ENCODE results near the gene NPIPA8.
"Not testable (repeated sequence)": the region's sequence is repeated elsewhere in the genome, so short reads cannot be mapped to it uniquely, and the experiment has no call there.

DNA sequence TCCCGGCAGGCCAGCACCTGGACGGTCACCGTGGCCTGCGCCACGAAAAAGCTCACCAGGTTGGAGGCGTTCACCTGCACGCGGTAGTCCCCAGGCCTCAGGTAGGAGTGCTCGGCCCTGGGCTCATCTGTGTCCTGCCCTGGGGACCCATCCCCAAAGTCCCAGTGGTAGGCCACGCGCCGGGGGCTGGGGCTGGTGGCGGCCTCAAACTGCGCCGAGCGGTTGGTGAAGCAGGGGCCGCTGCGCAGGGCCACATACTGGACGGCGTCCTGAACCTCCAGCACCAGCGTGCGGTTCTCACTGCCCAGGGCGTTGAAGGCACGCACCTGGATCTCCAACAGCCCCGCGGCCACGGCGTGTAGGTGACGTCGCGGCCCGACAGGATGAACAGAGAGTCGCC lies 48.7 kb upstream of the NPIPA8 start:
- TF ChIP-seq, protein P1, sequence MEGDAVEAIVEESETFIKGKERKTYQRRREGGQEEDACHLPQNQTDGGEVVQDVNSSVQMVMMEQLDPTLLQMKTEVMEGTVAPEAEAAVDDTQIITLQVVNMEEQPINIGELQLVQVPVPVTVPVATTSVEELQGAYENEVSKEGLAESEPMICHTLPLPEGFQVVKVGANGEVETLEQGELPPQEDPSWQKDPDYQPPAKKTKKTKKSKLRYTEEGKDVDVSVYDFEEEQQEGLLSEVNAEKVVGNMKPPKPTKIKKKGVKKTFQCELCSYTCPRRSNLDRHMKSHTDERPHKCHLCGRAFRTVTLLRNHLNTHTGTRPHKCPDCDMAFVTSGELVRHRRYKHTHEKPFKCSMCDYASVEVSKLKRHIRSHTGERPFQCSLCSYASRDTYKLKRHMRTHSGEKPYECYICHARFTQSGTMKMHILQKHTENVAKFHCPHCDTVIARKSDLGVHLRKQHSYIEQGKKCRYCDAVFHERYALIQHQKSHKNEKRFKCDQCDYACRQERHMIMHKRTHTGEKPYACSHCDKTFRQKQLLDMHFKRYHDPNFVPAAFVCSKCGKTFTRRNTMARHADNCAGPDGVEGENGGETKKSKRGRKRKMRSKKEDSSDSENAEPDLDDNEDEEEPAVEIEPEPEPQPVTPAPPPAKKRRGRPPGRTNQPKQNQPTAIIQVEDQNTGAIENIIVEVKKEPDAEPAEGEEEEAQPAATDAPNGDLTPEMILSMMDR (IDR thresholded peaks at IDR 0.05): not testable (repeated sequence)
- not testable (repeated sequence) for TF ChIP-seq POLR2AphosphoS5 (IDR thresholded peaks at IDR 0.05)
